Neural progenitor cell (in vitro differentiated cells): Measurements from ENCODE around the gene ARID5B. TPM values are rescaled to one million over a fixed set of nuclear protein-coding genes. Genes with fewer than 3 reads are reported as not detected.

Experiments
- DNase-seq: peaks from one replicate; pipeline ENCODE4 v3.0.0-alpha.2; 2016; ENCODE audit warnings: low spot score
- H2AFZ ChIP-seq: fragments of 200-600 bp; sonication (generic); replicated peaks from 2 replicates; pipeline ENCODE4 v1.6.1; 2016; ENCODE audit warnings: antibody characterized with exemption
- H3F3A ChIP-seq: fragments of 200-600 bp; sonication (generic); 2 replicates; pipeline ENCODE4 v1.6.1; 2016; ENCODE audit warnings: antibody characterized with exemption, low read depth
- H3K27ac ChIP-seq: fragments of 200-600 bp; sonication (generic); 2 replicates; pipeline ENCODE4 v1.5.1; 2016; ENCODE audit warnings: mild to moderate bottlenecking
- H3K27me3 ChIP-seq: fragments of 200-600 bp; sonication (generic); 2 replicates; pipeline ENCODE4 v1.6.1; 2016; ENCODE audit warnings: mild to moderate bottlenecking, moderate library complexity
- H3K36me3 ChIP-seq: fragments of 200-600 bp; sonication (generic); 2 replicates; pipeline ENCODE4 v1.5.1; 2016
- H3K4me1 ChIP-seq: fragments of 200-600 bp; sonication (generic); 2 replicates; pipeline ENCODE4 v1.6.1; 2016; ENCODE audit warnings: mixed run types
- H3K4me2 ChIP-seq: fragments of 200-600 bp; sonication (generic); 2 replicates; pipeline ENCODE4 v1.6.1; 2016
- H3K4me3 ChIP-seq: fragments of 200-600 bp; sonication (generic); 2 replicates; pipeline ENCODE4 v1.5.1; 2016
- H3K79me2 ChIP-seq: fragments of 200-600 bp; sonication (generic); 2 replicates; pipeline ENCODE4 v1.6.1; 2016; ENCODE audit warnings: low read depth
- H3K9ac ChIP-seq: fragments of 200-600 bp; sonication (generic); 2 replicates; pipeline ENCODE4 v1.6.1; 2016
- H3K9me3 ChIP-seq: fragments of 200-600 bp; sonication (generic); 2 replicates; pipeline ENCODE4 v1.5.1; 2016; ENCODE audit warnings: low read depth
- H4K20me1 ChIP-seq: fragments of 200-600 bp; sonication (generic); 2 replicates; pipeline ENCODE4 v1.6.1; 2016; ENCODE audit warnings: low read depth
- H3K27ac Mint-ChIP-seq: 3 replicates; pipeline ENCODE4 v1.8.0; 2021; ENCODE audit warnings: mixed read lengths
- H3K27me3 Mint-ChIP-seq: 2 replicates; pipeline ENCODE4 v1.8.0; 2022; ENCODE audit warnings: low read depth, mild to moderate bottlenecking, inconsistent platforms, moderate library complexity, mixed read lengths; ENCODE audit not compliant: insufficient read depth
- H3K36me3 Mint-ChIP-seq: 3 replicates; pipeline ENCODE4 v1.8.0; 2021; ENCODE audit warnings: mixed read lengths
- H3K4me1 Mint-ChIP-seq: 3 replicates; pipeline ENCODE4 v1.8.0; 2021; ENCODE audit warnings: mixed read lengths
- H3K4me3 Mint-ChIP-seq: 3 replicates; pipeline ENCODE4 v1.8.0; 2021; ENCODE audit warnings: mild to moderate bottlenecking, moderate library complexity, mixed read lengths
- H3K9me3 Mint-ChIP-seq: 3 replicates; pipeline ENCODE4 v1.8.0; 2020; ENCODE audit warnings: mixed read lengths
- EZH2 ChIP-seq: fragments of 200-600 bp; sonication (generic); IDR thresholded peaks from 2 replicates; pipeline ENCODE4 v1.6.1; 2017; ENCODE audit warnings: antibody characterized with exemption, mild to moderate bottlenecking, moderate library complexity
- EZH2phosphoT487 ChIP-seq: fragments of 200-600 bp; sonication (generic); IDR thresholded peaks from 2 replicates; pipeline ENCODE4 v1.6.1; 2017; ENCODE audit warnings: antibody characterized with exemption
- total RNA-seq: library from RNA; depleted of rRNA; stranded (reverse); fragments of >200 nt; gene quantifications from 2 replicates; pipeline ENCODE4 v1.2.3, GENCODE V29; 2015; ENCODE audit warnings: low replicate concordance
- TF ChIP-seq, protein P1 (sequence below): fragments of 200-600 bp; sonication (generic); IDR thresholded peaks from 2 replicates; pipeline ENCODE4 v1.5.1; 2017; ENCODE audit warnings: antibody characterized with exemption, mild to moderate bottlenecking

Gene ARID5B
- total RNA-seq, 1 donor from 2014 or later = 1.5 TPM

- Histone ChIP-seq H3K79me2 (no peaks in the 10 kb centered on the region), H3K36me3 (no peaks in the 10 kb centered on the region), H3K27me3 (no peaks in the 10 kb centered on the region), H3K9me3 (no peaks in the 10 kb centered on the region), H2AFZ (no peak overlapping the region), H3K4me1 (no peaks in the 10 kb centered on the region), H3K9ac (no peak overlapping the region), H4K20me1 (no peaks in the 10 kb centered on the region), H3K4me2 (no peak overlapping the region), H3K4me3 (no peak overlapping the region), H3F3A (no peaks in the 10 kb centered on the region), H3K27ac (no peak overlapping the region)
- no peak for TF ChIP-seq EZH2
- TF ChIP-seq EZH2phosphoT487 = no peak
- Mint-ChIP-seq H3K27me3 (peaks cover 2% of the 10 kb centered on the region), H3K9me3 (no peaks in the 10 kb centered on the region), H3K27ac (no peak overlapping the region), H3K36me3 (no peaks in the 10 kb centered on the region), H3K4me1 (peaks cover 2% of the 10 kb centered on the region), H3K4me3 (no peak overlapping the region)
- no peak for DNase-seq
These were observed 10.6 kb upstream of the ARID5B start for GRCh38 chr10:61890881-61891409.

- H3K27ac ChIP-seq = no peak overlapping the region
- no peak overlapping the region for H3K4me3 ChIP-seq
- no peak for DNase-seq
- no peak overlapping the region for H3K27ac Mint-ChIP-seq
- H3K36me3 Mint-ChIP-seq = no peaks in the 10 kb centered on the region
- no peaks in the 10 kb centered on the region for H3K9me3 Mint-ChIP-seq
- peaks cover 7% of the 10 kb centered on the region for H3K4me1 Mint-ChIP-seq
- H3K27me3 Mint-ChIP-seq = peaks cover 4% of the 10 kb centered on the region
- no peaks in the 10 kb centered on the region for H3K9me3 ChIP-seq
- H3K4me1 ChIP-seq = no peaks in the 10 kb centered on the region
- H2AFZ ChIP-seq = no peak overlapping the region
- no peaks in the 10 kb centered on the region for H3K79me2 ChIP-seq
- H3K36me3 ChIP-seq = no peaks in the 10 kb centered on the region
- TF ChIP-seq, protein P1, sequence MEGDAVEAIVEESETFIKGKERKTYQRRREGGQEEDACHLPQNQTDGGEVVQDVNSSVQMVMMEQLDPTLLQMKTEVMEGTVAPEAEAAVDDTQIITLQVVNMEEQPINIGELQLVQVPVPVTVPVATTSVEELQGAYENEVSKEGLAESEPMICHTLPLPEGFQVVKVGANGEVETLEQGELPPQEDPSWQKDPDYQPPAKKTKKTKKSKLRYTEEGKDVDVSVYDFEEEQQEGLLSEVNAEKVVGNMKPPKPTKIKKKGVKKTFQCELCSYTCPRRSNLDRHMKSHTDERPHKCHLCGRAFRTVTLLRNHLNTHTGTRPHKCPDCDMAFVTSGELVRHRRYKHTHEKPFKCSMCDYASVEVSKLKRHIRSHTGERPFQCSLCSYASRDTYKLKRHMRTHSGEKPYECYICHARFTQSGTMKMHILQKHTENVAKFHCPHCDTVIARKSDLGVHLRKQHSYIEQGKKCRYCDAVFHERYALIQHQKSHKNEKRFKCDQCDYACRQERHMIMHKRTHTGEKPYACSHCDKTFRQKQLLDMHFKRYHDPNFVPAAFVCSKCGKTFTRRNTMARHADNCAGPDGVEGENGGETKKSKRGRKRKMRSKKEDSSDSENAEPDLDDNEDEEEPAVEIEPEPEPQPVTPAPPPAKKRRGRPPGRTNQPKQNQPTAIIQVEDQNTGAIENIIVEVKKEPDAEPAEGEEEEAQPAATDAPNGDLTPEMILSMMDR = no peak
- no peak for TF ChIP-seq EZH2
- no peak for TF ChIP-seq EZH2phosphoT487
- no peak overlapping the region for H3K9ac ChIP-seq
- no peaks in the 10 kb centered on the region for H4K20me1 ChIP-seq
- no peaks in the 10 kb centered on the region for H3F3A ChIP-seq
- H3K4me2 ChIP-seq = no peak overlapping the region
- H3K4me3 Mint-ChIP-seq = no peak overlapping the region
- H3K27me3 ChIP-seq = peaks cover under 1% of the 10 kb centered on the region
These were observed 9.5 kb upstream of the ARID5B start for GRCh38 chr10:61891906-61892585.

DNA sequence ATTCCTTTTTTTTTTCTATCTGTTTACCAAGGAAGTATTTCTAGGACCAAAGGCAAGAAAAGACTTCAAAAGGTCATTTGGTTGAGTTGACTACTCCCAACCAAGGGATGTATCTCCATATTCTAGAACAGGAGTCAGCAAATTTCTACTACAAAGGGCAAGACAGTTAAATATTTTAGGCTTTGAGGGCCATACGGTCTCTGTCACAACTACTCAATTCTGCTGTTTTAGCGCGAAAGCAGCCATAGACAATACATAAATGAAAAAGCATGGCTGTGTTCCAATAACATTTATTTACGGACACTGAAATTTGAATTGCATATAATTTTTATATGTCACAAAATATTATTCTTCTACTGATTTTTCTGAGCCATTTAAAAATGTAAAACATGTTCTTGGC, 8.5 kb upstream of the ARID5B start:
- no peak overlapping the region for H3K9ac ChIP-seq
- no peak for DNase-seq
- no peaks in the 10 kb centered on the region for H3F3A ChIP-seq
- Mint-ChIP-seq H3K4me1 (peaks cover 16% of the 10 kb centered on the region), H3K4me3 (no peak overlapping the region), H3K27me3 (peaks cover 6% of the 10 kb centered on the region), H3K9me3 (no peaks in the 10 kb centered on the region), H3K36me3 (no peaks in the 10 kb centered on the region), H3K27ac (no peak overlapping the region)
- H3K79me2 ChIP-seq = no peaks in the 10 kb centered on the region
- no peak overlapping the region for H2AFZ ChIP-seq
- no peak overlapping the region for H3K4me2 ChIP-seq
- no peaks in the 10 kb centered on the region for H3K9me3 ChIP-seq
- no peak overlapping the region for H3K27ac ChIP-seq
- H3K27me3 ChIP-seq = peaks cover 9% of the 10 kb centered on the region
- no peak overlapping the region for H3K4me3 ChIP-seq
- H3K4me1 ChIP-seq = no peaks in the 10 kb centered on the region
- H4K20me1 ChIP-seq = no peaks in the 10 kb centered on the region
- no peak for TF ChIP-seq EZH2phosphoT487
- TF ChIP-seq EZH2 = no peak
- TF ChIP-seq, protein P1 = no peak
- no peaks in the 10 kb centered on the region for H3K36me3 ChIP-seq

DNA sequence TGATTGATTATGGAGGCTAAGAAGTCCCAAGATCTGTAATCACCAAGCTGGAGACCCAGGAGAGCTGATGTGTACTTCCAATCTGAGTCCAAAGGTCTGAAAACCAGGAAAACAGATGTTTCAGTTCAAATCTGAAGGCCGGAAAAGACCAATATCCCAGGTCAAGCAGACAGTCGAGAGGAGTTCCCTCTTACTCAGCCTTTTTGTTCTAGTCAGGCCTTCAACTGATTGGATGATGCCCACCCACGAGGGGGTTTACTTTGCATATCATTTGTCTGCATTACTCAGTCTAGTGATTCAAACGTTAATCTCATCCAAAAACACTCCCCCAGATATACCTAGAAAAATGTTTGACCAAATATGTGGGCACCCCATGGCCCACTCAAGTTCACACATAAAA, 7.4 kb upstream of the ARID5B start:
- no peaks in the 10 kb centered on the region for H3K4me1 ChIP-seq
- H3F3A ChIP-seq = no peaks in the 10 kb centered on the region
- H3K4me3 Mint-ChIP-seq = no peak overlapping the region
- no peak overlapping the region for H3K27ac Mint-ChIP-seq
- DNase-seq = no peak
- H2AFZ ChIP-seq = no peak overlapping the region
- H3K4me3 ChIP-seq = no peak overlapping the region
- no peaks in the 10 kb centered on the region for H4K20me1 ChIP-seq
- no peaks in the 10 kb centered on the region for H3K9me3 Mint-ChIP-seq
- H3K79me2 ChIP-seq = no peaks in the 10 kb centered on the region
- H3K36me3 ChIP-seq = no peaks in the 10 kb centered on the region
- H3K27ac ChIP-seq = no peak overlapping the region
- H3K4me1 Mint-ChIP-seq = peaks cover 28% of the 10 kb centered on the region
- no peaks in the 10 kb centered on the region for H3K9me3 ChIP-seq
- H3K9ac ChIP-seq = no peak overlapping the region
- TF ChIP-seq EZH2phosphoT487 = no peak
- no peak for TF ChIP-seq EZH2
- TF ChIP-seq, protein P1 = no peak
- peaks cover 7% of the 10 kb centered on the region for H3K27me3 Mint-ChIP-seq
- H3K27me3 ChIP-seq = peaks cover 21% of the 10 kb centered on the region
- H3K4me2 ChIP-seq = no peak overlapping the region
- no peaks in the 10 kb centered on the region for H3K36me3 Mint-ChIP-seq
